K562 (cell line): ENCODE data around the gene SULT6B1. TPM values are rescaled to one million over a fixed set of nuclear protein-coding genes. Genes with fewer than 3 reads are reported as not detected.

Experiments used
- BRF2 ChIP-seq: IDR thresholded peaks from 3 replicates; pipeline ENCODE4 v1.6.1; 2011; ENCODE audit warnings: borderline replicate concordance, mild to moderate bottlenecking; ENCODE audit not compliant: insufficient read length, insufficient read depth
- JUND ChIP-seq, 2 experiments: IDR thresholded peaks; 2 replicates in 1 of 2; 3 replicates in 1 of 2; pipeline ENCODE4 v1.6.1; 2011; ENCODE audit warnings: borderline replicate concordance in 2 of 2, low read depth in 2 of 2, low read length in 2 of 2, improper control_type of control experiment in 1 of 2, missing biosample characterization in 1 of 2, missing genetic modification characterization in 1 of 2, missing genetic modification reagents in 1 of 2
- MGA ChIP-seq: fragments of 450-650 bp; IDR thresholded peaks from 2 replicates; pipeline ENCODE4 v1.6.1; 2016; ENCODE audit warnings: mild to moderate bottlenecking, moderate library complexity
- PRDM10 ChIP-seq: fragments of 450-650 bp; IDR thresholded peaks from 2 replicates; pipeline ENCODE4 v1.6.1; 2018; ENCODE audit not compliant: partially characterized antibody
- ZBTB33 ChIP-seq: sonication (generic); formaldehyde crosslinking; IDR thresholded peaks from 2 replicates; pipeline ENCODE4 v1.8.1; 2023; ENCODE audit warnings: mild to moderate bottlenecking, missing genetic modification reagents
- polyA plus RNA-seq, 8 experiments: library from polyadenylated mRNA; depleted of rRNA in 4 of 8; stranded (reverse) in 5 of 8; unstranded in 3 of 8; fragments of >200 nt; fragmentation: Nextera tagmentation in 2 of 8; fragmentation: Illumina TruSeq in 1 of 8; extraction: Ambion mirVana in 2 of 8; extraction: Trizol in 1 of 8; gene quantifications; 2 replicates each; pipeline versions ENCODE4 v1.2.1 to v1.2.3, GENCODE V29; 2011 to 2014; ENCODE audit warnings: inconsistent platforms in 1 of 8, missing spikeins in 1 of 8
- total RNA-seq, 7 experiments: library from RNA; depleted of rRNA in 6 of 7; stranded (reverse); fragments of >200 nt in 6 of 7; fragmentation: Illumina TruSeq in 2 of 7; extraction: Trizol in 2 of 7; gene quantifications; 2 replicates each; pipeline versions ENCODE4 v1.2.1 to v1.2.3, GENCODE V29; 2011 to 2021; ENCODE audit warnings: low replicate concordance in 1 of 7

SULT6B1 gene
- total and polyA plus RNA-seq, 9 of the 15 experiments (the other 6 are each of a cell fraction or from before 2014, with no cell fraction given) = not detected

GRCh38 chr2:37189452-37190153 is 1.1 kb upstream of the SULT6B1 start (continued):
- TF ChIP-seq PRDM10 (peak; percentile 45), ZBTB33 (0 out of 2 replicates have a peak, but pooled peaks have one; percentile 26), BRF2 (no peak), JUND (IDR thresholded peaks at IDR 0.05; ENCODE audit: borderline replicate concordance, low read depth, low read length) (peak; percentile 71), JUND (tag; IDR thresholded peaks at IDR 0.05; ENCODE audit: borderline replicate concordance, low read depth, low read length) (peak; percentile 50; the same call in 2 of the 3 replicates), MGA (0 out of 2 replicates have a peak, but pooled peaks have one; percentile 2)
